C4-2B (cell line): ENCODE data around the gene TNFAIP8.
"Not testable (repeated sequence)": the region's sequence is repeated elsewhere in the genome, so short reads cannot be mapped to it uniquely, and the experiment has no call there.

ENCODE experiments used
- CTCF ChIP-seq: fragments of 450-650 bp; conservative IDR thresholded peaks from 2 replicates; pipeline ENCODE4 v1.5.1; 2017; ENCODE audit warnings: mild to moderate bottlenecking
- ZFX ChIP-seq: fragments of 450-650 bp; IDR thresholded peaks from 2 replicates; pipeline ENCODE4 v1.6.1; 2017

GRCh38 chr5:119428574-119428973 lies 72.8 kb downstream of the TNFAIP8 start:
- not testable (repeated sequence) for TF ChIP-seq CTCF, ZFX
